ENCODE measurements around the gene ATP11C.

ATP11C gene

GRCh38 chrX:139890991-139891700, 41.7 kb downstream of the ATP11C start:
- Histone ChIP-seq H3K4me3 (replicated peaks; ENCODE audit: low read depth, low read length) (no peak overlapping the region), H3K36me3 (ENCODE audit: control insufficient read depth, insufficient read depth, low read length) (no peaks in the 10 kb centered on the region), H3K27me3 (replicated peaks; ENCODE audit: control insufficient read depth, insufficient read depth, low read length) (no peaks in the 10 kb centered on the region)
- DNase-seq (ENCODE audit: extremely low read depth, insufficient read length) = no peak
- no peak for TF ChIP-seq CTCF (IDR thresholded peaks at IDR 0.05; ENCODE audit: insufficient read depth, low read length, poor library complexity, severe bottlenecking)

- no peak for DNase-seq (ENCODE audit: extremely low read depth, insufficient read length)
- no peak for TF ChIP-seq CTCF (IDR thresholded peaks at IDR 0.05; ENCODE audit: insufficient read depth, low read length, poor library complexity, severe bottlenecking)
- H3K36me3 ChIP-seq (ENCODE audit: control insufficient read depth, insufficient read depth, low read length) = no peaks in the 10 kb centered on the region
- H3K27me3 ChIP-seq (replicated peaks; ENCODE audit: control insufficient read depth, insufficient read depth, low read length) = no peaks in the 10 kb centered on the region
- H3K4me3 ChIP-seq (replicated peaks; ENCODE audit: low read depth, low read length) = no peak overlapping the region
Measured at GRCh38 chrX:139889760-139890159, 43.1 kb downstream of the ATP11C start.

- no peak for TF ChIP-seq CTCF (IDR thresholded peaks at IDR 0.05; ENCODE audit: insufficient read depth, low read length, poor library complexity, severe bottlenecking)
- no peaks in the 10 kb centered on the region for H3K27me3 ChIP-seq (replicated peaks; ENCODE audit: control insufficient read depth, insufficient read depth, low read length)
- no peak for DNase-seq (ENCODE audit: extremely low read depth, insufficient read length)
- no peak overlapping the region for H3K4me3 ChIP-seq (replicated peaks; ENCODE audit: low read depth, low read length)
- no peaks in the 10 kb centered on the region for H3K36me3 ChIP-seq (ENCODE audit: control insufficient read depth, insufficient read depth, low read length)
Measured at GRCh38 chrX:139883984-139884383, 48.9 kb downstream of the ATP11C start.

- H3K36me3 ChIP-seq (ENCODE audit: control insufficient read depth, insufficient read depth, low read length) = no peaks in the 10 kb centered on the region
- no peaks in the 10 kb centered on the region for H3K27me3 ChIP-seq (replicated peaks; ENCODE audit: control insufficient read depth, insufficient read depth, low read length)
- TF ChIP-seq CTCF (IDR thresholded peaks at IDR 0.05; ENCODE audit: insufficient read depth, low read length, poor library complexity, severe bottlenecking) = no peak
- H3K4me3 ChIP-seq (replicated peaks; ENCODE audit: low read depth, low read length) = no peak overlapping the region
- DNase-seq (ENCODE audit: extremely low read depth, insufficient read length) = no peak
Measured at GRCh38 chrX:139882299-139882698, 50.6 kb downstream of the ATP11C start.

- H3K4me3 ChIP-seq (replicated peaks; ENCODE audit: low read depth, low read length) = no peak overlapping the region
- H3K27me3 ChIP-seq (replicated peaks; ENCODE audit: control insufficient read depth, insufficient read depth, low read length) = no peaks in the 10 kb centered on the region
- no peak for TF ChIP-seq CTCF (IDR thresholded peaks at IDR 0.05; ENCODE audit: insufficient read depth, low read length, poor library complexity, severe bottlenecking)
- DNase-seq (ENCODE audit: extremely low read depth, insufficient read length) = no peak
- no peaks in the 10 kb centered on the region for H3K36me3 ChIP-seq (ENCODE audit: control insufficient read depth, insufficient read depth, low read length)
Measured at GRCh38 chrX:139881572-139881971, 51.3 kb downstream of the ATP11C start.

- H3K4me3 ChIP-seq (replicated peaks; ENCODE audit: low read depth, low read length) = no peak overlapping the region
- no peaks in the 10 kb centered on the region for H3K36me3 ChIP-seq (ENCODE audit: control insufficient read depth, insufficient read depth, low read length)
- no peak for DNase-seq (ENCODE audit: extremely low read depth, insufficient read length)
- H3K27me3 ChIP-seq (replicated peaks; ENCODE audit: control insufficient read depth, insufficient read depth, low read length) = no peaks in the 10 kb centered on the region
- no peak for TF ChIP-seq CTCF (IDR thresholded peaks at IDR 0.05; ENCODE audit: insufficient read depth, low read length, poor library complexity, severe bottlenecking)
Measured at GRCh38 chrX:139881130-139881529, 51.7 kb downstream of the ATP11C start.

All from GM06990 (cell line).